ENCODE data around the gene RPL15.

The RPL15 gene

GRCh38 chr3:23875113-23875725 lies 41.7 kb upstream of the RPL15 start (continued):
- TF ChIP-seq TSHZ2 (CRISPR knock-in tag; IDR thresholded peaks at IDR 0.05): no peak
- no peak for TF ChIP-seq ARNTL (CRISPR knock-in tag; IDR thresholded peaks at IDR 0.05; ENCODE audit: borderline replicate concordance, low read depth)
- TF ChIP-seq ISL1 (CRISPR knock-in tag; IDR thresholded peaks at IDR 0.05): no peak
- TF ChIP-seq OSR1 (CRISPR knock-in tag; IDR thresholded peaks at IDR 0.05): no peak
- no peak for TF ChIP-seq BACH2 (CRISPR knock-in tag; IDR thresholded peaks at IDR 0.05; ENCODE audit: borderline replicate concordance)
- TF ChIP-seq TOX (CRISPR knock-in tag; IDR thresholded peaks at IDR 0.05; ENCODE audit: borderline replicate concordance): no peak
- no peak for TF ChIP-seq ZFP30 (CRISPR knock-in tag; IDR thresholded peaks at IDR 0.05)
- no peak for TF ChIP-seq ZFP3 (CRISPR knock-in tag; IDR thresholded peaks at IDR 0.05)
- no peak for TF ChIP-seq ZNF8 (CRISPR knock-in tag; IDR thresholded peaks at IDR 0.05)
- TF ChIP-seq ZNF70 (CRISPR knock-in tag; IDR thresholded peaks at IDR 0.05): no peak

- no peak for ATAC-seq
- no peak for TF ChIP-seq GLIS3 (CRISPR knock-in tag; IDR thresholded peaks at IDR 0.05)
- TF ChIP-seq POU6F1 (CRISPR knock-in tag; IDR thresholded peaks at IDR 0.05; ENCODE audit: borderline replicate concordance, low read depth): no peak
- no peak for TF ChIP-seq PPARA (CRISPR knock-in tag; IDR thresholded peaks at IDR 0.05; ENCODE audit: borderline replicate concordance)
- TF ChIP-seq ZFP3 (CRISPR knock-in tag; IDR thresholded peaks at IDR 0.05): no peak
- no peak for TF ChIP-seq ZC3H10 (CRISPR knock-in tag; IDR thresholded peaks at IDR 0.05)
- TF ChIP-seq BACH2 (CRISPR knock-in tag; IDR thresholded peaks at IDR 0.05; ENCODE audit: borderline replicate concordance): no peak
- TF ChIP-seq SNAI2 (CRISPR knock-in tag; IDR thresholded peaks at IDR 0.05): no peak
- no peak for TF ChIP-seq TOX (CRISPR knock-in tag; IDR thresholded peaks at IDR 0.05; ENCODE audit: borderline replicate concordance)
- no peak for TF ChIP-seq ISL1 (CRISPR knock-in tag; IDR thresholded peaks at IDR 0.05)
- TF ChIP-seq TSHZ2 (CRISPR knock-in tag; IDR thresholded peaks at IDR 0.05): no peak
- TF ChIP-seq TCF4 (CRISPR knock-in tag; IDR thresholded peaks at IDR 0.05; ENCODE audit: borderline replicate concordance): no peak
Observed at GRCh38 chr3:23876923-23877322, 40.0 kb upstream of the RPL15 start.

GRCh38 chr3:23877329-23877980 lies 39.5 kb upstream of the RPL15 start:
- TF ChIP-seq CSRNP3 (CRISPR knock-in tag; IDR thresholded peaks at IDR 0.05) (no peak), ISL1 (CRISPR knock-in tag; IDR thresholded peaks at IDR 0.05) (no peak), SNAI2 (CRISPR knock-in tag; IDR thresholded peaks at IDR 0.05) (no peak), CSDC2 (CRISPR knock-in tag; IDR thresholded peaks at IDR 0.05) (no peak), ZFP30 (CRISPR knock-in tag; IDR thresholded peaks at IDR 0.05) (no peak), PPARA (CRISPR knock-in tag; IDR thresholded peaks at IDR 0.05; ENCODE audit: borderline replicate concordance) (no peak), TCF4 (CRISPR knock-in tag; IDR thresholded peaks at IDR 0.05; ENCODE audit: borderline replicate concordance) (no peak), ZNF70 (CRISPR knock-in tag; IDR thresholded peaks at IDR 0.05) (no peak), ARNTL (CRISPR knock-in tag; IDR thresholded peaks at IDR 0.05; ENCODE audit: borderline replicate concordance, low read depth) (no peak), ZNF565 (CRISPR knock-in tag; conservative IDR thresholded peaks at IDR 0.05; ENCODE audit: low read depth) (no peak)
- peak; percentile 60 for ATAC-seq
